HAP-1 (cell line): ENCODE measurements around the gene MDN1.
A peak's percentile ranks its signal among the peaks of the same experiment; 100 is the strongest.
"Not testable (repeated sequence)": the region's sequence is repeated elsewhere in the genome, so short reads cannot be mapped to it uniquely, and the experiment has no call there.

Experiments used
- DNase-seq, 2 experiments: peaks; one replicate each; pipeline ENCODE4 v3.0.0-alpha.2; 2016 to 2020; ENCODE audit warnings: low spot score in 2 of 2
- H3K27me3 ChIP-seq: fragments of 250-450 bp; sonication (Bioruptor Pico); 2 replicates; pipeline ENCODE4 v1.5.1; 2020; ENCODE audit warnings: low read depth, mild to moderate bottlenecking, moderate library complexity
- H3K36me3 ChIP-seq: fragments of 250-450 bp; sonication (Bioruptor Pico); replicated peaks from 2 replicates; pipeline ENCODE4 v1.5.1; 2020; ENCODE audit warnings: mild to moderate bottlenecking
- H3K4me1 ChIP-seq: fragments of 250-450 bp; sonication (Bioruptor Pico); 2 replicates; pipeline ENCODE4 v1.5.1; 2020; ENCODE audit warnings: mild to moderate bottlenecking
- H3K4me3 ChIP-seq: fragments of 250-450 bp; sonication (Bioruptor Pico); 2 replicates; pipeline ENCODE4 v1.5.1; 2020; ENCODE audit warnings: mild to moderate bottlenecking, moderate library complexity
- H3K9me3 ChIP-seq: fragments of 250-450 bp; sonication (Bioruptor Pico); 2 replicates; pipeline ENCODE4 v1.5.1; 2020; ENCODE audit warnings: mild to moderate bottlenecking, moderate library complexity
- in situ Hi-C: fragments of 300-500 bp; cut with MboI; formaldehyde crosslinking; loops from 3 replicates; pipeline ENCODE4 v1.14.3; 2020; ENCODE audit warnings: low sequenced_read_pairs, inconsistent platforms, mixed read lengths

Gene MDN1

DNA sequence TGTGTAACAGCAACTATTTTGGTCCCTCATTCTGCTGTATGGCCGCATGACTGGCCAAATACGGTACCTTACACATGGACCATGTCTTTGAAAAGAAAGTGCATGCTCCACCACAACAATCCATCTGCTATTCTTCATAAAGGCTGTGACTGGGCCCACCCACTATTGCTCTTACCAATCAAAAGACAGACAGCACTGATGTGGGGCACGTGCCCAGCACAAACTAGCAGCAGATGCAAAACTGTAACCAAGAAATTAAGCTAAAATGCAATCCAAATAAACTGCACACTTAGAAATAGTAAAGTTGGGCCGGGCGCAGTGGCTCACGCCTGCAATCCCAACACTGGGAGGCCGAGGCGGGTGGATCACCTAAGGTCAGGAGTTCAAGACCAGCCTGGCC is 20.5 kb downstream of the MDN1 start:
- H3K4me1 ChIP-seq: no peaks in the 10 kb centered on the region
- no peak overlapping the region for H3K4me3 ChIP-seq
- in situ Hi-C loops: no loop called here
- DNase-seq: no peak
- no peaks in the 10 kb centered on the region for H3K27me3 ChIP-seq
- peaks cover 62% of the 10 kb centered on the region for H3K36me3 ChIP-seq
- H3K9me3 ChIP-seq: no peaks in the 10 kb centered on the region

DNA sequence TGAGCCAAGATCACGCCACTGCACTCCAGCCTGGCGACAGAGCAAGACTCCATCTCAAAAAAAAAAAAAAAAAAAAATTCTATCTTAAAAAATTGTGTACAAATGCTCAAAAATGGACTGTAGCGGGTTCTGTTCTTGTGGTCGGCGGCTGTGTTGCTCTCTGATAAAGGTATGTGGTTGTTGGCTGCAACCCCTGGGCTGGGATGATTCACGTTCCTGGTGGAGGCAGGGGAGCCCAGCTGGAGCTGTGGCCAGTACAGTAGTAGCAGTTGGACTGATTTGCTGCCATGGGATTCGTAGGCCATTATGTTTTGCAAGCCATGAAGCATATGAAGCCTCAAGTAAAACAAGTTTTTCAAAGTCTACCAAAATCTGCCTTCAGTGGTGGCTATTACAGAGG is 22.3 kb downstream of the MDN1 start:
- Histone ChIP-seq H3K9me3 (no peaks in the 10 kb centered on the region), H3K4me3 (no peak overlapping the region), H3K27me3 (no peaks in the 10 kb centered on the region), H3K4me1 (no peaks in the 10 kb centered on the region), H3K36me3 (peaks cover 72% of the 10 kb centered on the region)
- in situ Hi-C loops: no loop called here
- DNase-seq: no peak

DNA sequence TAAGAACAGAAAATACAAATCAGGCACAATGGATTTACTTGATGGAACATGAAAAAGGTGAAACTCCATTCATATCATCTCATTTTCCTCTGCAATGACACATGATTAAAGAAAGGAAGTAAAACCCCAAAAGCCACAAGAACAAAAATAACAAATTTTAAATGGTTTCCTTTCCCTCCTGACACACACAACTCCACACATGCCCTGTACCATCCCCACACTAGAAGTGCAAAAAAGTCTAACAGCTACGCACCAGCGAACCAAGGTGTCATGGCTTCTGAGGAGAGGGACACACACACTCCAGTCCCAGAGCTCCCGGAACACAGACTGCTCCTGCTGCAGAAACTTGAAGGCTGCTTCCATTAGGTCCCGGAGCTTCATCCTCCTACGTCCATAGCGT is 25.3 kb downstream of the MDN1 start:
- Histone ChIP-seq H3K36me3 (peaks cover 78% of the 10 kb centered on the region), H3K9me3 (no peaks in the 10 kb centered on the region), H3K4me3 (no peak overlapping the region), H3K27me3 (no peaks in the 10 kb centered on the region), H3K4me1 (no peaks in the 10 kb centered on the region)
- DNase-seq: no peak
- in situ Hi-C loops: no loop called here

DNA sequence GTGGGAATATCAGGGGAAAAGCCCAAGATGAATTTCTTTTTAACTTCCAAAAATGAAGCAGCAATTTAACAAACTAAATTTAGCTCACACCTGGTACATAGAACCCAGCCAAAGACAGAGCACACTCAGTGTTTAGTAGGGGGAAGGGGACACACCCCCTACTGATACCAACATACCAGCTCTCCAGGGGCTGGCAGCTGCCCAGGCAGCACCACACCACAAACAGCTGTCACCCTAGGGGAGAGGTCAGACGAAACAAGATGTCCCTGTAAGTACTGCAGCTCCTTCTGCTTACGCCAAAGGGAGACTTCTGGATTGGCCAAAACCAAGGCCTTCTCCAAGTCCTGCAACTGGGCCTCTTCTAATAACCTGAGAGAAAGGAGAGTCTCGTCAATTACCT is 26.0 kb downstream of the MDN1 start:
- Histone ChIP-seq H3K9me3 (no peaks in the 10 kb centered on the region), H3K4me1 (no peaks in the 10 kb centered on the region), H3K27me3 (no peaks in the 10 kb centered on the region), H3K36me3 (peaks cover 75% of the 10 kb centered on the region), H3K4me3 (no peak overlapping the region)
- in situ Hi-C loops: no loop called here
- no peak for DNase-seq

DNA sequence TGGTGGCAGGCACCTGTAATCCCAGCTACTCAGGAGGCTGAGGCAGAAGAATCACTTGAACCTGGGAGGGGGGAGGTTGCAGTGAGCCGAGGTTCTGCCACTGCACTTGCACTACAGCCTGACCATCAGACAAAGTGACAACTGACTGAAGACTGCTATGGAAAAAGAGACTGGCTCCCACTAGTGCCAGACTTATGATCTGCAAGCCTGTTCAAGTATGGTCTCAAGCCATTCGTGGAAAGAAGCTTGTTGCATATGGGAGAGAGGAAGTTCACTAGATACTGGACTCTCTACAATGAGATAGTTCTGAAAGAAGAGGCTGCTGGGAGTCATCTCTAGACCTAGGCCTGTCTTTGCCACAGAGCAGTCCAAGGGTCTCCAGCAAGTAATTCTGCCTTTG is 26.7 kb downstream of the MDN1 start:
- Histone ChIP-seq H3K9me3 (no peaks in the 10 kb centered on the region), H3K4me3 (no peak overlapping the region), H3K27me3 (no peaks in the 10 kb centered on the region), H3K36me3 (peaks cover 81% of the 10 kb centered on the region), H3K4me1 (no peaks in the 10 kb centered on the region)
- in situ Hi-C loops: no loop called here
- DNase-seq: peak; percentile 24 to 40

DNA sequence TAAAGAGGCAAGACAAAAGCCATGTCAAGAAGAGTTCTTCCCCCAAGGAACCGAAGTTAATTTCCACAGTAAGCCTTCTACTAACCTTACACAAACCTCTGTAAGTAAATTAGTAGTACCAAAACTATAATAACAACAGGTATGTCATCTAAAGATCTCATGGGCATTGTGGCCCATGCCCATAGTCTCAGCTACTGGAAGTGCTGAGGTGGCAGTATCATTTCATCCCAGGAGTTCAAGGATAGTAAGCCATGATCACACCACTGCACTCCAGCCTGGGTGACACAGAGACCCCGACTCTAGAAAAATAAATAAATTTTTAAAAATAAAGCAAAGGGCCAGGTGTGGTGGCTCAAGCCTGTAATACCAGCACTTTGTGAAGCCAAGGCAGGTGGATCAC is 29.2 kb downstream of the MDN1 start:
- Histone ChIP-seq H3K9me3 (no peaks in the 10 kb centered on the region), H3K4me3 (no peak overlapping the region), H3K4me1 (no peaks in the 10 kb centered on the region), H3K27me3 (no peaks in the 10 kb centered on the region), H3K36me3 (peaks cover 84% of the 10 kb centered on the region)
- no peak for DNase-seq
- in situ Hi-C loops: no loop called here

DNA sequence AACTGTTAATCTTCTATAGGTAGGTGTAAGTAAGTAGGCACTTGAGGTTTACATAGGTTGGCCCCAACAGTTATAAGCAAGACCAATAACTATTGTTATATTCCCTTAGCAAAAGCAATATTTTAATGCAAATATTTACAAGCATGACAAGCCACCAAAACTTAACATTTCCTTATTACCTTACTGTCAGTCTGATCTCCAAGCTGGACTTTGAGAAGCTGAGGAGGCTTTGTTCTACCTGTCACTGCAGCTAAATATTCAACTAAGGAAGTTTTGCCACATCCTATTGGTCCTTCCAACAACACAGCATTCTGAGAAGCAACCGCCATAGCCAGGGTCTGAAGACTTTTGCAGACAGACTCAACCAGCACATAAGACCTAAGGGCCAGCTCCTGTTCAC is 29.6 kb downstream of the MDN1 start:
- in situ Hi-C loops: no loop called here
- no peak for DNase-seq
- H3K36me3 ChIP-seq: peaks cover 86% of the 10 kb centered on the region
- no peaks in the 10 kb centered on the region for H3K4me1 ChIP-seq
- H3K9me3 ChIP-seq: no peaks in the 10 kb centered on the region
- no peaks in the 10 kb centered on the region for H3K27me3 ChIP-seq
- H3K4me3 ChIP-seq: no peak overlapping the region

DNA sequence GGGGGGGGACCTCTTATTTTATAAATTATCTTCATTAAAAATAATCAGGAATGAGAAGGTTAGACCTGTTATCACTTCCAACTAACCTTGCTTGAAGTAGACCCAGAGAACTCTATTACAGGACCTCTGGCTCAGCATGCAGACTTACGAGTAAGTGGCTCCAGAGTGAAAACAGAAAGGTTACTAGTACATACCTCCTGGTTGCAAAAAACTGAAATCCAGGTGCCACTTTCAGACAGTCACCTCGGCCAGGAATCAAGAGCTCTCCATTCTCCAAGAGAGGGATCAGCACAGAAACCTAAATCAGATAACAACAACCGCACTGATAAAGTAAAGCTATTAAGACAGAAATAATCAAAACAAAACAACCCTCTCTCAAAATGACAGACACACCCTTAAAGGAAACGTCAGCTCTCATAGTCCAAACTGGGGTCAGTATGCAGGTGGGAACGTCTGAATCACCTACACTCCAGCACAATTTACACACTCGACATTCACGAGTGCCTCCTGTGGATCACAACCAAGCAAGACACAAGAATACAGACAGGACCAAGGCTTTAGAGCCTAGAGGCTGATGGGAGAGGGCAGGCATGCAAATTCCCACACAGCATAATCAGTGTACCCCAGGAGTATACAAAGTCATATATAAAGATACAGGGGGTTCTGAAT is 31.8 kb downstream of the MDN1 start:
- peaks cover 86% of the 10 kb centered on the region for H3K36me3 ChIP-seq
- no peaks in the 10 kb centered on the region for H3K27me3 ChIP-seq
- in situ Hi-C loops: no loop called here

DNA sequence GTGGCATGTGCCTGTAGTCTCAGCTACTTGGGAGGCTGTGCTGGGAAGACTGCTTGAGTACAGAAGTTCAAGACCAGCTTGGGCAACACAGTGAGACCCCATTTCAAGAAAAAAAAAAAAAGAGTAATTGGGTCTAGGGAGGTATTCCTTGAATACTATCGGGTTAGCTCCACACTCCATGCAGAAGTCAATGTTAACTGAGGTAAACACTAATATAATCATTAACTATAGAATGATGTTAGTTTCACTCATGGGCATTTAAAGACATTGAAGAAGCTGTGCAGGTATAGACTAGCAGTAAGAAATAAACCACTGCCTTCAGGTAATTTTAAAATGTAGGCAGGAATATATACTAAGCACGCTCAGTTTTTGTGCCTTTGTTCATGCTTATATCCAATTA is 32.6 kb downstream of the MDN1 start:
- H3K36me3 ChIP-seq: peaks cover 84% of the 10 kb centered on the region
- no peaks in the 10 kb centered on the region for H3K27me3 ChIP-seq
- DNase-seq: no peak
- H3K4me1 ChIP-seq: no peaks in the 10 kb centered on the region
- H3K4me3 ChIP-seq: no peak overlapping the region
- in situ Hi-C loops: no loop called here
- no peaks in the 10 kb centered on the region for H3K9me3 ChIP-seq

More for the DNA sequence above, 31.8 kb downstream of the MDN1 start:
- no peaks in the 10 kb centered on the region for H3K9me3 ChIP-seq
- H3K4me3 ChIP-seq: no peak overlapping the region
- DNase-seq: no peak
- H3K4me1 ChIP-seq: no peaks in the 10 kb centered on the region

DNA sequence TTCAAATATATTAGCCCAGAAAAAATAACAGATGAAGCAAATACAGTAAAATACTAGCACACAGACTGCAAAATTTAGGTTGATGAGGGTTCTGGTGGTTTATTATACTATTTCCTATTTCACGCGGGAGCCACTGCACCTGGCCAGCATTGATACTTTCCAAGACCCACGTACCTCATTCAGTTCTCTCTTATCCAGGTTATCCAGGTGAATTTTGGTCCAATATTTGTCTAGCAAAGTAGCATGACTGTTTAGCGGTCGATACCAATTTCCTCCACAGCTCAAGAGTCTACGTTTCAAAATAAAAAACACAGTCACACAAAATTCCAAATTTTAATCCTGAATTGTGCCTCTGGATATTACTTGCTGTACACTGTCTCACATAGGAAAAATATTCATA is 34.8 kb downstream of the MDN1 start:
- H3K4me3 ChIP-seq: no peak overlapping the region
- H3K36me3 ChIP-seq: peaks cover 84% of the 10 kb centered on the region
- no peak for DNase-seq
- H3K27me3 ChIP-seq: no peaks in the 10 kb centered on the region
- H3K4me1 ChIP-seq: no peaks in the 10 kb centered on the region
- no peaks in the 10 kb centered on the region for H3K9me3 ChIP-seq
- in situ Hi-C loops: no loop called here

DNA sequence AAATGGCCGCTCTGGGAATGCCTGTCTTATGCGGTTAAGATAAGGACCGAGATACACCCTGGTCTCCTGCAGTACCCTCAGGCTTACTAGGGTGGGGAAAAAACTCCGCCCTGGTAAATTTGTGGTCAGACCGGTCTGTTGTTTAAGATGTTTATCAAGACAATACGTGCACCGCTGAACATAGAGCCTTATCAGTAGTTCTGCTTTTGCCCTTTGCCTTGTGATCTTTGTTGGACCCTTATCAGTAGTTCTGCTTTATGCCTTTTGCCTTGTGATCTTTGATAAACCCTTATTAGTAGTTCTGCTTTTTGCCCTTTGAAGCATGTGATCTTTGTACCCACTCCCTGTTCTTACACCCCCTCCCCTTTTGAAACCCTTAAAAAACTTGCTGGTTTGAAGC is 36.3 kb downstream of the MDN1 start:
- DNase-seq, H3K9me3 ChIP-seq, H3K4me1 ChIP-seq, in situ Hi-C loops, H3K4me3 ChIP-seq, H3K27me3 ChIP-seq: not testable (repeated sequence)
- H3K36me3 ChIP-seq: peaks cover 84% of the 10 kb centered on the region

DNA sequence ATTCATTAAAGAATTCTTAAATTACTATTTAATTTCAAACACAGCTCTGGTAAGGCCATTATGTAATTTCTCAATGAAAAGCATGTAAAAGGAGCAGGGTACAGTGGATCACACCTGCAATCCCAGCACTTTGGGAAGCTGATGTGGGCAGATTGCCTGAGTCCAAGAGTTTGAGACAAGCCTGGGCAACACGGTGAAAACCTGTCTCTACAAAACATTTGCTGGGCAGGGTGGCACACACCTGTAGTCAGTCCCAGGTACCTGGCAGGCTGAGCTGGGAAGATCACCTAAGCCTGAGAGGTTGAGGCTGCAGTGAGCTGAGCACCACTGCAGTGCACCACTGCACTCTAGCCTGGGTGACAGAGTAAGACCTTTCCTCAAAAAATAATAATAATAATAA is 37.4 kb downstream of the MDN1 start:
- in situ Hi-C loops: no loop called here
- no peaks in the 10 kb centered on the region for H3K4me1 ChIP-seq
- H3K9me3 ChIP-seq: no peaks in the 10 kb centered on the region
- no peak overlapping the region for H3K4me3 ChIP-seq
- H3K27me3 ChIP-seq: no peaks in the 10 kb centered on the region
- H3K36me3 ChIP-seq: peaks cover 80% of the 10 kb centered on the region
- no peak for DNase-seq

DNA sequence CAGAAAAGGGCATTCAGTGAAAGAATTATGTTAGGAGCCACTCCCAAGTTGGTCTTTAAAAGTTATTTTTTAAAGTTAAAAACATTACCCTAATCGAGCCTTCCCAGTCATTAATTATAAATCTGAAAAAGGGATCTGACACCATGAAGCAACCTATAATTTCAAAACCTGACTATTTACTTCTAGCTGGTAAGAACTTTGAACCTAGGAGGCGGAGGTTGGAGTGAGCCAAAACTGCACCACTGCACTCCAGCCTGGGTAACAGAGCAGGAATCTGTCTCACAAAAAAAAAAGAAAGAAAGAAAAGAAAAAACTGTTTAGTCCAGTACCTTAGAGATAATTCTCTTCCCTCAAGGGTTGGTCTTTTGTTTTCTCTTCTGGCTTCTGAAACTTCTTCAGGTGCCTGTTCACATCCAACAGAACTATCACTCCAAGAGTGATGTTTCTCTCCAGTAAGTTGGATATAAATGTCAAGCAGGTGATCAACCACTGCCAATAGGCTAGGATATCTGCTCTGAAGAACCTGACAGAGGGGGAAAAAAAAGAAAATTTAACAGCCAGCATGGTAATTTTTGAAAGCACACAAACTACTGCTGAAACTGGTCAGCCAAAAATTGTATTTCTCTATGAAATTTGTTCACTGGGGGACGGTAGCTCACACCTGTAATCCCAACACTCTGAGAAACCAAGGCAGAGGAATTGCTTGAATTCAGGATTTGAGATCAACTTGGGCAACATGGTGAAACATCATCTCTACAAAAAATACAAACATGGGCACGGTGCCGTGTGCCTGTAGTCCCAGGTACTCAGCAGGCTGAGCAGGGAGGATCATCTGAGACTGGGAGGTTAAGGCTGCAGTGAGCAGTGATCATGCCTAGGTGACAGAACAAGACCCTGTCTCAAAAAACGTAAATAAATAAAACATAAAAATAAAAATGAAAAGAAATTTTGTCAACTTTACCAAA is 38.2 kb downstream of the MDN1 start:
- Histone ChIP-seq H3K9me3 (no peaks in the 10 kb centered on the region), H3K4me3 (no peak overlapping the region), H3K27me3 (no peaks in the 10 kb centered on the region), H3K36me3 (peaks cover 75% of the 10 kb centered on the region), H3K4me1 (no peaks in the 10 kb centered on the region)
- in situ Hi-C loops: no loop called here
- no peak for DNase-seq

DNA sequence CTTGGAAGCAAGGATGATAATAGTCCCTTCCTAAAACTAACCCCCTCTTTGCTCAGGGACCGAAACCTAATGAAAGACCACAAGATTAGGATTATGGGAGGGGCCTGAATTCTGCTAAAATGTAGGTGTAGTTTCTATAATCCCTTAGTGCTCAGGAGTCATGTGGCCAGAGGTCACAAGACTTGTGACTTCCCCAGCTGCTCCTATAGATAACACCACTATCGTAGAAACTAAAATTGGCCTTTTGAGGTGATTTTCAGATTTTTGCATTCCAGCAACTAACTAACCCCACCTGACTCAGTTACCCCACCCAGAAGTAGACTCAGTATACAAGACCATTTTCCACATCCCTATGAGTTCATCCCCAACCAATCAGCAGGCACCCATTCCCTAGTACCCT is 42.1 kb downstream of the MDN1 start:
- Histone ChIP-seq H3K9me3 (no peaks in the 10 kb centered on the region), H3K36me3 (peaks cover 70% of the 10 kb centered on the region), H3K4me3 (no peak overlapping the region), H3K4me1 (no peaks in the 10 kb centered on the region), H3K27me3 (no peaks in the 10 kb centered on the region)
- in situ Hi-C loops: no loop called here
- no peak for DNase-seq
